GM23248 (cell line): ENCODE results near the gene THAP7. TPM values are rescaled to one million over a fixed set of nuclear protein-coding genes. Genes with fewer than 3 reads are reported as not detected.
"Not testable (repeated sequence)": the region's sequence is repeated elsewhere in the genome, so short reads cannot be mapped to it uniquely, and the experiment has no call there.

Source experiments
- DNase-seq: peaks from one replicate; pipeline ENCODE4 v3.0.0-alpha.2; 2015
- H2AFZ ChIP-seq: fragments of 200-600 bp; sonication (generic); 2 replicates; pipeline ENCODE4 v1.6.1; 2016; ENCODE audit warnings: antibody characterized with exemption
- H3F3A ChIP-seq: fragments of 200-600 bp; sonication (generic); 2 replicates; pipeline ENCODE4 v1.6.1; 2016; ENCODE audit warnings: mild to moderate bottlenecking, antibody characterized with exemption, mixed run types; ENCODE audit not compliant: insufficient read depth
- H3K27ac ChIP-seq: fragments of 200-600 bp; sonication (generic); 2 replicates; pipeline ENCODE4 v1.5.1; 2016; ENCODE audit warnings: mild to moderate bottlenecking
- H3K27me3 ChIP-seq: fragments of 200-600 bp; sonication (generic); replicated peaks from 2 replicates; pipeline ENCODE4 v1.6.1; 2016; ENCODE audit warnings: mild to moderate bottlenecking; ENCODE audit not compliant: insufficient read depth
- H3K36me3 ChIP-seq: fragments of 200-600 bp; sonication (generic); 2 replicates; pipeline ENCODE4 v1.6.1; 2016; ENCODE audit warnings: low read depth, mild to moderate bottlenecking
- H3K4me1 ChIP-seq: fragments of 200-600 bp; sonication (generic); 2 replicates; pipeline ENCODE4 v1.6.1; 2016; ENCODE audit warnings: mild to moderate bottlenecking; ENCODE audit not compliant: insufficient read depth
- H3K4me2 ChIP-seq: fragments of 200-600 bp; sonication (generic); one replicate; pipeline ENCODE4 v1.6.1; 2016; ENCODE audit warnings: mild to moderate bottlenecking; ENCODE audit not compliant: unreplicated experiment
- H3K4me3 ChIP-seq: fragments of 200-600 bp; sonication (generic); 2 replicates; pipeline ENCODE4 v1.5.1; 2016; ENCODE audit warnings: mild to moderate bottlenecking
- H3K79me2 ChIP-seq: fragments of 200-600 bp; sonication (generic); 2 replicates; pipeline ENCODE4 v1.6.1; 2016; ENCODE audit warnings: mild to moderate bottlenecking; ENCODE audit not compliant: insufficient read depth
- H3K9ac ChIP-seq: fragments of 200-600 bp; sonication (generic); 2 replicates; pipeline ENCODE4 v1.6.1; 2016; ENCODE audit warnings: mild to moderate bottlenecking
- H3K9me2 ChIP-seq: fragments of 200-600 bp; sonication (generic); 2 replicates; pipeline ENCODE4 v1.6.1; 2016; ENCODE audit warnings: mixed run types, mild to moderate bottlenecking, moderate library complexity; ENCODE audit not compliant: insufficient read depth
- H3K9me3 ChIP-seq: fragments of 200-600 bp; sonication (generic); one replicate; pipeline ENCODE4 v1.6.1; 2017; ENCODE audit warnings: low read depth
- H4K20me1 ChIP-seq: fragments of 200-600 bp; sonication (generic); 2 replicates; pipeline ENCODE4 v1.6.0; 2016; ENCODE audit not compliant: insufficient read depth
- EZH2 ChIP-seq: fragments of 200-600 bp; sonication (generic); IDR thresholded peaks from 2 replicates; pipeline ENCODE4 v1.6.1; 2018; ENCODE audit warnings: antibody characterized with exemption, mild to moderate bottlenecking; ENCODE audit not compliant: insufficient read depth, poor library complexity, severe bottlenecking
- EZH2phosphoT487 ChIP-seq: fragments of 200-600 bp; sonication (generic); IDR thresholded peaks from 2 replicates; pipeline ENCODE4 v1.6.1; 2018; ENCODE audit warnings: antibody characterized with exemption, moderate library complexity, mild to moderate bottlenecking, low read depth; ENCODE audit not compliant: insufficient read depth
- WGBS, 2 experiments: methylation state at CpG; one replicate each; pipeline ENCODE4 v1.1.6; 2015 to 2017; ENCODE audit warnings: low lambda C conversion rate in 2 of 2, low coverage in 1 of 2; ENCODE audit errors: missing lambda C conversion rate in 2 of 2; 5-methylcytosine and 5-hydroxymethylcytosine counted together
- in situ Hi-C: fragments of 300-500 bp; cut with MboI; formaldehyde crosslinking; loops from 2 replicates; pipeline ENCODE4 v1.15.0; 2020
- polyA plus RNA-seq: library from polyadenylated mRNA; unstranded; fragments of >200 nt; fragmentation: Nextera tagmentation; extraction: Ambion mirVana; gene quantifications from 2 replicates; pipeline ENCODE4 v1.2.1, GENCODE V29; 2016
- total RNA-seq: library from RNA; depleted of rRNA; stranded (reverse); fragments of >200 nt; shearing (Covaris generic); gene quantifications from 2 replicates; pipeline ENCODE4 v1.2.3, GENCODE V29; 2014

Gene THAP7
- total and polyA plus RNA-seq, 2 experiments from 2014 or later, result 27.5 to 32.5 TPM

GRCh38 chr22:21043860-21044535 is 42.1 kb upstream of the THAP7 start:
- no peaks in the 10 kb centered on the region for H3K79me2 ChIP-seq
- H3K27me3 ChIP-seq, result no peaks in the 10 kb centered on the region
- H4K20me1 ChIP-seq, result no peaks in the 10 kb centered on the region
- DNase-seq, result no peak
- H3F3A ChIP-seq, result peaks cover 9% of the 10 kb centered on the region; the same call in 1 of the 2 replicates
- peak overlapping the region; percentile 81; the same call in 1 of the 2 replicates for H3K9ac ChIP-seq
- H3K4me2 ChIP-seq, result peak overlapping the region; percentile 93
- peaks cover 30% of the 10 kb centered on the region for H3K4me1 ChIP-seq
- H3K9me2 ChIP-seq, result no peaks in the 10 kb centered on the region
- no peak overlapping the region for H3K27ac ChIP-seq
- no peak overlapping the region for H2AFZ ChIP-seq
- in situ Hi-C loops, result no loop called here
- H3K36me3 ChIP-seq, result no peaks in the 10 kb centered on the region
- no peak overlapping the region for H3K4me3 ChIP-seq
- WGBS, 2 experiments, result 85 to 88% methylated on average over 9 to 15 of the region's 15 CpGs
- H3K9me3 ChIP-seq, result no peaks in the 10 kb centered on the region
- TF ChIP-seq EZH2 (no peak), EZH2phosphoT487 (no peak)

- H3K4me1 ChIP-seq, result peaks cover 35% of the 10 kb centered on the region
- peaks cover 14% of the 10 kb centered on the region for H3F3A ChIP-seq
- no peaks in the 10 kb centered on the region for H3K79me2 ChIP-seq
- no peaks in the 10 kb centered on the region for H4K20me1 ChIP-seq
- DNase-seq, result peak; percentile 42
- no peak overlapping the region for H3K4me2 ChIP-seq
- TF ChIP-seq EZH2 (no peak), EZH2phosphoT487 (no peak)
- no peak overlapping the region for H3K27ac ChIP-seq
- H3K9me3 ChIP-seq, result no peaks in the 10 kb centered on the region
- no peaks in the 10 kb centered on the region for H3K36me3 ChIP-seq
- no peaks in the 10 kb centered on the region for H3K27me3 ChIP-seq
- in situ Hi-C loops, result no loop called here
- H3K9ac ChIP-seq, result no peak overlapping the region
- H2AFZ ChIP-seq, result no peak overlapping the region
- H3K4me3 ChIP-seq, result no peak overlapping the region
- no peaks in the 10 kb centered on the region for H3K9me2 ChIP-seq
- WGBS, 2 experiments, result 84 to 95% methylated on average over 6 of the region's 6 CpGs
Observed at GRCh38 chr22:21042978-21043859, 41.3 kb upstream of the THAP7 start.

- Histone ChIP-seq H3K4me3 (no peak overlapping the region), H3K9me3 (no peaks in the 10 kb centered on the region), H3K27me3 (no peaks in the 10 kb centered on the region), H2AFZ (no peak overlapping the region), H3K4me2 (peak overlapping the region; percentile 2), H4K20me1 (no peaks in the 10 kb centered on the region), H3K36me3 (no peaks in the 10 kb centered on the region), H3K27ac (peak overlapping the region; percentile 39; the same call in 1 of the 2 replicates), H3K79me2 (no peaks in the 10 kb centered on the region), H3K9me2 (no peaks in the 10 kb centered on the region), H3F3A (peaks cover 23% of the 10 kb centered on the region), H3K9ac (no peak overlapping the region), H3K4me1 (peaks cover 43% of the 10 kb centered on the region)
- TF ChIP-seq EZH2, result no peak
- TF ChIP-seq EZH2phosphoT487, result no peak
- in situ Hi-C loops, result no loop called here
- DNase-seq, result peak; percentile 80
- 60 to 63% methylated on average over 4 of the region's 4 CpGs for WGBS, 2 experiments
Observed at GRCh38 chr22:21041937-21042336, 40.0 kb upstream of the THAP7 start.

GRCh38 chr22:21039158-21039557 is 37.2 kb upstream of the THAP7 start:
- H3K4me1 ChIP-seq, result peaks cover 30% of the 10 kb centered on the region
- H3K4me3 ChIP-seq, H3K9me3 ChIP-seq, H3K79me2 ChIP-seq, H3K36me3 ChIP-seq, H3K4me2 ChIP-seq, DNase-seq, H2AFZ ChIP-seq, in situ Hi-C loops, H3K9me2 ChIP-seq, H3K9ac ChIP-seq, H3K27ac ChIP-seq, H3K27me3 ChIP-seq, H4K20me1 ChIP-seq: not testable (repeated sequence)
- 93 to 95% methylated on average over 5 of the region's 5 CpGs for WGBS, 2 experiments
- H3F3A ChIP-seq, result peaks cover 23% of the 10 kb centered on the region
